Measurements from ENCODE around the gene GNPTG. TPM values are rescaled to one million over a fixed set of nuclear protein-coding genes. Genes with fewer than 3 reads are reported as not detected.

Gene GNPTG
- total RNA-seq, 2 experiments from 2014 or later, result 27.6 to 32.0 TPM

- ATAC-seq (ENCODE audit: poor library complexity) (no peak), DNase-seq (no peak)
- no peak overlapping the region for H3K4me3 Mint-ChIP-seq
- no peak for TF ChIP-seq CTCF (IDR thresholded peaks at IDR 0.05)
- peaks cover 74% of the 10 kb centered on the region for H3K36me3 Mint-ChIP-seq (ENCODE audit: low read depth)
- POLR2A ChIA-PET, result no interaction called here
- no peaks in the 10 kb centered on the region for H3K27me3 Mint-ChIP-seq
- Histone ChIP-seq H3K27ac (ENCODE audit: low read depth in 1 of 2, low read length in 2 of 2) (no peak overlapping the region), H3K27me3 (ENCODE audit: control insufficient read depth in 1 of 2, insufficient read depth in 2 of 2, low read length in 2 of 2) (no peaks in the 10 kb centered on the region), H3K4me1 (ENCODE audit: insufficient read depth, low read length) (peaks cover 41% of the 10 kb centered on the region), H3K9me3 (ENCODE audit: control insufficient read depth in 1 of 2, insufficient read depth in 1 of 2, low read length in 2 of 2) (no peaks in the 10 kb centered on the region), H3K36me3 (ENCODE audit: insufficient read depth, low read length) (peaks cover 86% of the 10 kb centered on the region), H3K4me3 (ENCODE audit: low read length) (no peak overlapping the region)
- CTCF ChIA-PET, result no interaction called here
- no peaks in the 10 kb centered on the region for H3K9me3 Mint-ChIP-seq
- H3K4me1 Mint-ChIP-seq (ENCODE audit: low read depth), result peaks cover 12% of the 10 kb centered on the region
- no peak overlapping the region for H3K27ac Mint-ChIP-seq
- intact Hi-C loops (cut with DNase I, micrococcal nuclease), result no loop called here
Measured at GRCh38 chr16:1316033-1316405, 35.7 kb upstream of the GNPTG start.

GRCh38 chr16:1317479-1318267, 34.1 kb upstream of the GNPTG start:
- Histone ChIP-seq H3K4me3 (ENCODE audit: low read length) (no peak overlapping the region), H3K9me3 (ENCODE audit: control insufficient read depth in 1 of 2, insufficient read depth in 1 of 2, low read length in 2 of 2) (no peaks in the 10 kb centered on the region), H3K27me3 (ENCODE audit: control insufficient read depth in 1 of 2, insufficient read depth in 2 of 2, low read length in 2 of 2) (no peaks in the 10 kb centered on the region), H3K27ac (ENCODE audit: low read depth in 1 of 2, low read length in 2 of 2) (no peak overlapping the region), H3K36me3 (ENCODE audit: insufficient read depth, low read length) (peaks cover 89% of the 10 kb centered on the region), H3K4me1 (ENCODE audit: insufficient read depth, low read length) (peaks cover 24% of the 10 kb centered on the region)
- Mint-ChIP-seq H3K4me1 (ENCODE audit: low read depth) (peaks cover 5% of the 10 kb centered on the region), H3K27me3 (no peaks in the 10 kb centered on the region), H3K4me3 (peak overlapping the region; percentile 25), H3K27ac (no peak overlapping the region), H3K36me3 (ENCODE audit: low read depth) (peaks cover 68% of the 10 kb centered on the region), H3K9me3 (no peaks in the 10 kb centered on the region)
- no peak for TF ChIP-seq CTCF (IDR thresholded peaks at IDR 0.05)
- ATAC-seq (ENCODE audit: poor library complexity), result no peak
- DNase-seq, result peak in 1 of 14 experiments; percentile 9
- intact Hi-C loops (cut with DNase I, micrococcal nuclease), result no loop called here
- CTCF ChIA-PET, result no interaction called here
- POLR2A ChIA-PET, result interaction anchor here (0.9 to 1.7 kb wide), 3 partner anchors 8 to 26 kb away, joined by 3 to 5 read pairs (median 3); partner anchors contain the start of gene UBE2I

- Mint-ChIP-seq H3K36me3 (ENCODE audit: low read depth) (peaks cover 64% of the 10 kb centered on the region), H3K4me3 (no peak overlapping the region), H3K9me3 (no peaks in the 10 kb centered on the region), H3K27me3 (no peaks in the 10 kb centered on the region), H3K27ac (no peak overlapping the region), H3K4me1 (ENCODE audit: low read depth) (peaks cover under 1% of the 10 kb centered on the region)
- TF ChIP-seq CTCF (IDR thresholded peaks at IDR 0.05), result no peak
- CTCF ChIA-PET, result no interaction called here
- no peaks in the 10 kb centered on the region for H3K27me3 ChIP-seq (ENCODE audit: control insufficient read depth in 1 of 2, insufficient read depth in 2 of 2, low read length in 2 of 2)
- H3K36me3 ChIP-seq (ENCODE audit: insufficient read depth, low read length), result peaks cover 88% of the 10 kb centered on the region
- intact Hi-C loops (cut with DNase I, micrococcal nuclease), result no loop called here
- H3K27ac ChIP-seq (ENCODE audit: low read depth in 1 of 2, low read length in 2 of 2), result no peak overlapping the region
- DNase-seq, result peak in 1 of 14 experiments; percentile 12
- POLR2A ChIA-PET, result interaction anchor here (1.0 kb wide), 1 partner anchor 9 kb away, joined by 3 read pairs; the partner anchor contains the start of gene UBE2I
- no peak for ATAC-seq (ENCODE audit: poor library complexity)
- H3K4me1 ChIP-seq (ENCODE audit: insufficient read depth, low read length), result peaks cover 19% of the 10 kb centered on the region
- H3K4me3 ChIP-seq (ENCODE audit: low read length), result no peak overlapping the region
- no peaks in the 10 kb centered on the region for H3K9me3 ChIP-seq (ENCODE audit: control insufficient read depth in 1 of 2, insufficient read depth in 1 of 2, low read length in 2 of 2)
Measured at GRCh38 chr16:1318268-1318545, 33.5 kb upstream of the GNPTG start.
